ENCODE data around the gene PIK3R3.
A peak's percentile ranks its signal among the peaks of the same experiment; 100 is the strongest.

The PIK3R3 gene

DNA sequence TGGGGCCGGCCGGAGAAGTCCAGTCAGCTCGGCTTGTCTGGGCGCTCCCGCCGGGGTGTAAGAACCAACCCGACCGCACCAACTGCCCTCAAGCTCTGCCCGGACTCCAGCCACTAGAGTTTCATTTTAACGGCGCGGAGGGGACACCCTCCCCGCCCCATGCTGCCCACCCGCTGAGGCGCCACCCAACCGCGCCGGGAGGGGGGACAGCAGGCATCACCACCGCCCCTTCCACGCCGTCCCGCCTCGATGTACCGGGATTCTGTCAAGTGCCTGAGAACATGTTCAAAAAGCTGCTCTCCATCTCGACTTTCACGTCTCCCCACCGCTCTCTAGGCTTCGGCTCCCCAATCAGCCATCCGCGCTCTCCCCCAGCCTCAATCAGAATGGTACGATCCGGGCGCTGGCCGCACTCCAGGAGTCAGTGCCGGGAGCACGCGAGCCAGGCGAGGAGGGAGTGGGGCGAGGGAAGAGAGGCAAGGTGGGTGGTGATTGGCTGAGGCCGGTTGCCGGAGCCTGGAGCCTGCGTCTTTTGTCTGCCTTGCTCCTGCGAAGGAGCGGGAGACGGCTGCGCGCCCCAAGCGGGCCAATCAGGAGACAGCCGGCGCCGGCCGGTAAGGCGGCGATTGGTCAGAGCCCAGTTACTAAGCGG is at the start of gene PIK3R3:
TSS of gene PIK3R3 (minus strand) at position 101 of the 652 bp plus-strand sequence. CDS start 677 bp downstream, outside the sequence.
- peak; percentile 99 for DNase-seq

DNA sequence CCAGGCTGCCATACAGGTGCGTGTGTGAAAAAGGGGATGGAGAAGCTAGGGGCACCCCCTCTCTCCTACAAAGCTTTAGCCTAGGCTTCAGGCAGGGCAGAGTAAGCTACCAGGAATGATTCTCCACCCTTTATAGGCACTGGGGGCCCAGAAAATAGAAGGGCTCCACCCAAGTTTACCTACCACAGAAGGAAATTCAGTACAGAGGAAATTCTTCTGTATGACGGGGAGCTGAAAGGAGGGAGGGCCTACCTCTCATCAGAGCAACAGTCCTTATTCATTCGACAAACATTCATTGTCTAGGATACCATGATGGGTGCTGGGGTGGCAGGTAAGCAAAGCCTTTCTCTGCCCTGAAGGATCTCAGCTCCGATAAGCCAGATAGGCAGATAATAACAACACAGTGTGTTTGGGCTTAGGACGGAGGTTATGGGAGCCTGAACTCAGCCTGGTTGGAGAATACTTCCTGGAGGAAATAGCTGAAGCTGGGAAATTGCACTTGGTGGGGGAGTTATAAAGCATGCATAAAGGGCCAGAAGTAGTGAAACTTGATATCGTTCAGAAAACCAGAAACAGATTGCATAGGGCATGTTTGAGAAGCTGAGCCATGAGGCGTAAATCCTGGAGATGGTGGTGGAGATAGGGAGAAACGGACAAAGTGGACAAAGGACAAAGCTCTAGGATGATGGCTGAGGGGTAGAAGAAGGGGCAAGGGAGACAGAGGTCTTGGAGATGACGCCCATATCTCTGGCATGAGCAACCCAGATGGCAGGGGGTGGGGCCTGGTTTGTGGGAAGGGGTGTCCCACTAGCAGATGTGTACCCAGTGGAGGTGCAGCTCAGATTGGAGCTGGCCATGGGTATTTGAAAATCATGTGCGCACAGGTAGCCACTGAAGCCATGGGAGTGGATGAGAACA is 49.2 kb upstream of the PIK3R3 start:
- DNase-seq: no peak

DNA sequence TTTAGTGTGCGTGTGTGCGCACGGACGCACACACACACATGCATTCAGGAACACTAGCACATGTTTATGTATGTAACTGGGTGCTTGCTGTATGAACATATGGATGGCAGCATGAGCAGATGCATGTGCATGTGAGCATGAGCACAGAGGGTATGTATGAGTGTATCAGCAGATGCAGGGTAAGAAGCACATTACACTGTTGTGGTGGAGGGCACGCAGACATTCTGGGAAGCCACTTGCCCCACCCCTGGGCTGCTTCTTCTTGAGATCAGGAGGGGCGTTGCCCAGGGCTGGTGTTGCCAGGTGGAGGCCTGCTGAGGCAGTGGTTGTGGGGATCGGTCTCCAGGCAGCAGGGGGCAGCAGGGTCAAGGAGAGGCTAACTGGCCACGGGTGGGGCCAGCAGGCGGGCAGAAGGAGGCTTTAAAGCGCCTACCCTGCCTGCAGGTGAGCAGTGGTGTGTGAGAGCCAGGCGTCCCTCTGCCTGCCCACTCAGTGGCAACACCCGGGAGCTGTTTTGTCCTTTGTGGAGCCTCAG is 47.7 kb upstream of the PIK3R3 start:
- peak in 1 of 3 donors; percentile 45 for DNase-seq

DNA sequence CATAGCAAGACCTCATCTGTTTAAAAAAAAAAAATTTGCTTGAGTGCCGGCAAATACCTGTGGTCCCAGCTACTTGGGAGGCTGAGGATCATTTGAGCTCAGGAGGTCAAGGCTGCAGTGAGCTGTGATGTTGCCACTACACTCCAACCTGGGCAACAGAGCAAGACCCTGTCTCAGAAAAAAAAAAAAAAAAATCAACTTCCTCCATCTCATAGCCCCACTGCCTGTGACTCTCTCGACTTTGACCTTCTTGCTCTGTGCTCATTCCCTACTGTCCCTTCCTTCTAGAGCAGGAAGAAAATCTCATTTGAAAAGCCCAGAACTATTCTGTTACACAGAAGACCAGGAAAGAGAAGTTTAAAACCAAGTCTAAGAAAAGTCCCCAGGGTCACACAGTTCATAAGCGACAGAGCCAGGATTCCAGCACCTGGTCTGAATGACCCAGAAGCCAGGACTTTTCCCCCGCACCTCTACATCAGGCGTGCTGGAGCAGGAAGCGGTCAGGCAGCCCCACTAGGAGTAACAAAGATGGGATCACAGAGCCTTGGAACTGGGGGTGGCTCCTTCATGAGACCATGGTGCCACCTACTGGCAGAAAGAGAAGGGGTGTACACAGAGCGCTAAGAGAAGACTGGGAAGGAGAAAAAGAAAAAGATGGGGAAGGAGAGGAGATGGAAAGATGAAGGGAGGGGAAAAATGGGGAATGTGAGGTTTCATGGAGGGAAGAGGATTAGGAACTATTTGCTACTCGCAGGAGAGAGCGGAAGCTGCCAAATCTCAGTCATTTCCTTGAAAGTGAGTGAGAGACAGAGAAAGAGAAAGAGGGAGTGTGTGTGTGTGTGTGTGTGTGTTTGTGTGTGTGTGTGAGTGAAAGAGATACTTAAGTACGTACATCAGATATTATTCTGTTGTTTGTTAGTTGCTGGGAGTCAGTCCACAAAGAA is 47.0 kb upstream of the PIK3R3 start:
- peak; percentile 77 to 88 (median 88) for DNase-seq

DNA sequence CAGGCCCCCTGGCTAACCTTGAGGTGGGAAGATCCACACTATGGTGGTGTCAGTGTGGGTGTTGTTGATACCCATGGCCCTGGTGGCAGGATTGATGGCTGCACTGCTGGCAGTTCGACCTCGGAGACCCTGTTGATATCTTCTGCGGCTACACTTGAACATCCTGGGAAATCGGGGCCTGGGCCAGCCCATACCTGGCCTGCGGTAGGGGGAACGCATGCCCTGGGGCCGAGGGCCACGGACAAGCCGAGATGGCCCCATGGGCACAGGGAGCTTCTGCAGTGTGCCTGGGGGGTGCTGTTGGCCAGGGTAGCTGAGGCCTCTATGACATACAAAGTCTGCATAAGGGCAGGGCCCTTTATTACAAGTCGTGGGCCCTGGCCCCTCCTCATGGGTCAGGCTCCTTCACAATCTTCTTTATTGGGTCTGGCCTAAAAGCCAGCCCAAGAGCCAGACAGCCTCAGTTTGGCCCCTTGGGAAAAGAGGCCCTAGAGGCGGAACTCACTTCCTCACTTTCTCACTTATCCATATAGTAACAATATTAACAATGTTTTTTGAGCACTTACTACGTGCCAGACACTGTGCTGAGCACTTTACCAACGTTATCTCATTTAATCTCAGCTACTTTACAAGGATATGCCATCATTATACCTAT is 43.9 kb upstream of the PIK3R3 start, which contains the start of gene P3R3URF:
TSS of gene P3R3URF (minus strand) at position 278 of the 655 bp plus-strand sequence. CDS start at position 261, 17 bp downstream.
- DNase-seq: no peak

DNA sequence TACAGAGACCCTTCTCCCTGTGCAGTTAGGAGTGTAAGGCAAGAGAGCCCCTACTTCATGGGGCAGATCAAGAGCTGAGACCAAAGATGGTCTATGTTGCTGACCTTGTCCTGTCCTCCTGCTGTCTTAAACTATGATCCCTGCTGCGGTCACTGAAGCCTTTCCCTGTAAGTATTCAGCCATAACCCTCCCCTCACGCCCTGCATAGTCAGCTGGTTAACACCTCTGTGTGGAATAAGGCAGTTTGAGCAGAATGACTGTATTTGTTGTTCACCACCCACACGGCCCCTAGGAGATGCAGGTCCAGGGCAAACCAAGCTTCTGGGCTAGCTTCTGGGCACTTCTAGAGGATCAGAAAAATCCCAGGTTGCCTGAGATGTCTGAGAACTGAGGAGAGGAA is 42.8 kb upstream of the PIK3R3 start:
- DNase-seq: peak in 2 of 3 donors; percentile 35 to 39

DNA sequence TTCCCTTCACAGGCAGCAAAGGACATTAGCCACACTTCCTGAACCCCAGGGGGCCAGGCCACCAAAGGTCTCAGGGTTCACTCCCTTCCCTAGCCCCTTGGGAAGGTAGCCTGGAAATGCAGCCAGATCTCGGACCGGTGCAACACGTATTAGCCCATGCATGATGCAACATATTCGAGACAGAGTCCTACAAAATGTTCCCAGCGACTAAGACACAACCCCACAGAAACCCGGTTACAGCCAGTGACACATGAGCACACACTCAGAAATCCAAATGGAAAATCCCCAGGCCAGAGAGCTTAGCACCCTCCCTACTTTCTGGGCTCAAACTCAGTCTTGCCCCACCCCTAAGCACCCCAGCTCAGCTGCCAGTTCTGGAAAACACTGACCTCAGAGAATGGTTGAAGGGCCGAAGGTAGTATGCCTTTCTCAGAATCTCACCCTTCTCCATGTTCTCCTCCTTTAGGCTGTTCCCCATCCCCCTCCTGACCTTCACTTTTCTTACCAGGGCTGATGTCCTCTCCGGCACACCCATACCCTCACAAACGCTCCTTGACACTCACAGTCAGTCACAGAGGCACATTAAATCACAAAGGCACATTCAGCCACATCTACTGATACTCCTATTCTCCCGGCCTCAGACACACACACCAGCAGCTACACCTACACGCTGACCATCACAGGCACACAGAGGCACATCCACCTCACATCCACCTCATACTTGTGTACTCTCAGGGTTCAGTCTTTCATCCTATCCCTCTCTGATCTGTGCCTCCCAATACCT is 42.2 kb upstream of the PIK3R3 start, which contains the start of gene TSPAN1:
TSS of gene TSPAN1 (plus strand) at position 640 of the 784 bp plus-strand sequence. CDS start 6,021 bp downstream, outside the sequence.
- DNase-seq: peak; percentile 31 to 49 (median 41)

DNA sequence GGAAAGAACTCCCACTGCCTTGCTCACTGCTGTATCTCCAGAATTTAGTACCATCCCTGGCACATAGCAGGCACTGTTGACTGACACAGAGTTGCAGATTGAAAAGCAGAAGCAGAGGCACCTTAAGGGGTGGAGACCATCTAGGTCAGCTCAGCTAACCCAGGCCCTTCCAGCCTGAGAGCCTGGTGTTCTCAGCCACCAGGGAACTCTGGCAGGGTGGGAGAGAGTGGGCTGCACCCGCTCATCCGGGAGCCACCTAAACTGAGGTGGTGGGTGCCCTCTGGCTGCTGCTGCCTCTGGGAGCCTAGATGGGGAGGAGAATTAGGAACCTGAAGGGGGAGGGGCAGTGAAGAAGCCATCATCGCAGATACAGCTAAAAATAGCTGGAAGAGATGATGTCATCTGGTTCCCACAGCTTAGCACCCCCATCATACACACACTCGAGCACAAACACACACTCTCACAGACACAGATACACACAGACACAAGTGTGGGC is 41.0 kb upstream of the PIK3R3 start:
- no peak for DNase-seq

DNA sequence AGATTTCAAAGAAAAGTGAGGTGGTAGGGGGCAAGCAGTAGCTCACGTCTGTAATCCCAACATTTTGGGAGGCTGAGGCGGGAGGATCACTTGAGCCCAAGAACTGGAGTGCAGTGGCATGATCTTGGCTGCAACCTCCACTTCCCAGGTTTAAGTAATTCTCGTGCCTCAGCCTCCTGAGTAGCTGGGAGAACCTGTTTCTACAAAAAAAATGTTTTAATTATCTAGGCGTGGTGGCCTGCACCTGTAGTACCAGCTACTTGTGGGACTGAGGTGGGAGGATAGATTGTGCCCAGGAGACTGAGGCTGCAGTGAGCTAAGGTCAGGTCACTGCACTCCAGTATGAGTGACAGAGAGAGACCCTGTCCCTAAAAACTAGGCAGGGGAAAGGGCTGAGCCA is 39.9 kb upstream of the PIK3R3 start:
- DNase-seq: no peak

DNA sequence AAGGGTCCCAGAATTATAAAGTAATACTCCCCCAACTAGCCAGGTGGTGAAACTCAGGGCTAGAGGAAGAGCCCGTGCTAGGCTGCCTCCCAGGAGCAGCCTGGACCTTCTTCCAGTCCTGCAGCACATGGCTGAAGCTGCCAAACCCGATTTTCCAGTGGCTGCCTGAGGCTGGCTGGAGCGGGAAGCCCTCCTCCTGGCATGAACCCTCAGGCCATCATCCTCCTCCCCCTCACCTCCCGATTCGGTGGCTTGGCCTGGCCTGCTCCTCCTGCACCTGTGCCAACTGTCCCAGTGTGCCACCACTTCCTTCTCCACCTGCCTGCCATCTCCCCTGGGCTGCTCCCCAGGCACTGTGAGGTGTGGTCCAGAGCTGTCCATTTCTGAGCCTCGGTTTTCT is 39.4 kb upstream of the PIK3R3 start:
- no peak for DNase-seq

DNA sequence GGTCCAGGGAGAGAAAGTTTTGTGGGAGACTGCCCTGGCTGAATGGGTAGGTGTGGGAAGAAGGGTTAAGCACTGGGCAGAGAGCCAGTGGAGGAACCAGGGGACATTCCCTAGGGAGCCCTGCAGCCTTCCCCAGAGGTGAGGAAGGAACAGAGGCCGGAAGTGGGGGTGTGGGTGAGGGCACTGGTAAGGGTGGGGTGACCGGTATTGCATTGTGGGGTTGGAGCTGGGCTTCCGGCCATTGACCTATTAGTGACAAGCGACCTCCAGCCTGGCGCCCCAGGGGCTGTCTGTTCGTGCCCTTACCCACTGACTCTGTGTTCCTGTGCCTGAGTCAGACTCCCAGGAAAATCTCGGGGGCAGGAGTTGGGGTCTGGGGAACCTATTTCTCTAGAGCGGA is 38.9 kb upstream of the PIK3R3 start:
- DNase-seq: no peak

DNA sequence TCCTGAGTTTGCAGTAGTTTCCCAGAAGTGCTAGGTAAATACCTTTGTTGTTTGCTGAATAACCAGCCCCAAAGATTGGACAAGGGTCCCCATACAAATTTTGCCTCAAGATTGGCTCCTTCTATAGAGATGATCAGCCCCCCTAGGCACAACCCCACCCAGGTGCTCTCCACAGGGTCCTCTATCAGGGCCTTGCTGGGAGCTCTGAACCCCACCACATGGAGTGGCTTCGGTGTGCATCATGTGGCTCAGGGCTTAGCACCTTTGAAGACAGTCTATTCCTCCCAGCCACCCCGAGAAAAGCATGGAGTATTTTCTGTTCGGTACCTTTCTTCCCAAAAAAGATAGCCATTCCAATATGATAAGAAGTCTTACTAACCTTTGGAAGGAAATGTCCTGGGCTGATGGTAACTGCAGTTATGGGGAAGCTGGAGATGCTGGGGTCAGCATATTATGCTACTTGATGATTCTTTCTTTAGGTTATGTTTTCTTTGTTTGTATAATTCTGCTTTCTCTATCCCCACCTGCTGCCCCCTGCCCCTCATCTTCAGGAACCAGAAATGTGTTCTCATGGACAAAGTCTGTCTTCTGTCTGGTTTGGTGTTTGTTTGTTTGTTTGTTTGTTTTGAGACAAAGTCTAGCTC is 37.5 kb upstream of the PIK3R3 start:
- DNase-seq: no peak

DNA sequence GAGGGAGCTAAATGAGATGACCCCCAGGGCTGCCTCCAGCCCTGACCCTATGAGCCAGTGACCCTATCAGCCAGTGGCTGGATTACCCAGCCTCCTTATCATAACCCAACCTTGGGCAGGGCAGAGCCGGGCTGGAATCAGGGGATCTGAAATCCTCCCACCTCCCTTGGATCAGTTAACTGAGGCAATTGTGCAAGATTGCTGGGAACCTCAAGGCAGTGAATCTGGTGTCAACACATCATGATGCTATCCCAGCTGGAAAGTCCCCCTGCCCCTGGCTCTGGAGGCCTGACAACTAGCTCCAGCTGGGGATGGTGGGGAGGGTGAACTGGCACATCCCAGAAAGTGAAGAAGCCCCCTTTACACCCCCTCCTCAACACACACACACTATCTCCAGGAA is 36.0 kb upstream of the PIK3R3 start:
- DNase-seq: peak; percentile 40 to 61 (median 59)

DNA sequence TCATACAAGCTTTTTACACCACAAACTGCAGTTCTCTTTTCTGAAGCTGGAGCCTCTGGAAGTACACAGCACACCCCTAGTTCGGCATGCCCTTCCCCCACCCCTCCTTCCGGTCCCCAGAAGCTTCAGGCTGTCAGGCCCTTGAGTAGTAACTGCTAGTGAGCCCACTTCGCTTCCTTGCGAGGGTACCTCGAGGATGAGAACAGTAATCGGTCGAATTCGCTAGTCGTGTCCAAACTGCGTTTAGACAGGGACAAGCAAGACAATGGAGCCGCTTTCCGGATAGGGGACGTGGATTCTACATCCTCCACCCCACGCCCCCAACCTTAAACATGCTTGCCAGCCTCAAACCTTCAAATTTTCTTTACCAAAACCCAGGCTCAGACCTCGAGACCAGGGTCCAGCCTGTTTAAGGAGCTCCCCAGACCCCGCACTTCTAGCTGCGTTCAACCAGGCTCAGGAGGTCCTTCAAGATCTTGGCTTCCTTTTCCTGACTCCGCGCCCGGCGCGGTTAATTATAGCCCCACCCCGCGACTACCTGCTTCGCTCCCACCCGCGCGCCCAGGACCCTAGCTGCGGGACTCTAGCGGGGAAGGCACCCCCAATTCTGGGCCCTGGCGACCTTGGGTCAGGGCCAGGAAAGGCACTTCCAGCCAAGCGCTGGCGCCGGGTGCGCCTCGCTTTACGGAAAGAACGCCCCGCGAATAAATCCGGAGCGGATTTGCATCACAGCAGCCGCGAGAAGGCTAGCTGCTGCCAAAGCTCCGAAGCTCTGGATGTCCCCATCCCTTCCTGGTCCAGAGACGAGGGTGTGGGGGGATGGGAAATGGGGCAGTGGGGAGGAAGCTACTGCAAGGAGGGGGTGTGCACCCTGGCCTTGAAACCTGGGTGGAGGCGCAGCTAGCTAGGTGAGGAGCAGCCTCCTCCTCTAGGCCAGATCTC is 34.4 kb upstream of the PIK3R3 start:
- DNase-seq: peak in 1 of 3 donors; percentile 26

DNA sequence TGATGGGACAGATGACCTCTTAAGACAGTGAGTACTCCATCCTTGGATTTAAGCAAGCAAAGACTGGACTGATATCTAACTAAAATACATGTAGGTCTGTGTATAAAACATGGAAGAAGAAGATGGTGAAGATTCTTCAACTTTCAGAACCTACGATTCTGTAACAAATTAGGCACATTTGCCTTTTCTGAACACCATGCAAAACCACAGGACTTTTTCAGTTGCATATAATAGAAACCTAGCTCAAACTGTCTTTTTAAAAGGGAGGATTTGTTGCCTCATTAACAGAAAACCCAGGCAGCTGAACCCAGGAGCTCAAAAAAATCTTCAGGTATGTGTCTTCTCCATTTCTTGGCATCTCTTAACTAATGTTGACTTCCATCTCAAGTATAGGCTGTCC is 27.8 kb upstream of the PIK3R3 start:
- no peak for DNase-seq

DNA sequence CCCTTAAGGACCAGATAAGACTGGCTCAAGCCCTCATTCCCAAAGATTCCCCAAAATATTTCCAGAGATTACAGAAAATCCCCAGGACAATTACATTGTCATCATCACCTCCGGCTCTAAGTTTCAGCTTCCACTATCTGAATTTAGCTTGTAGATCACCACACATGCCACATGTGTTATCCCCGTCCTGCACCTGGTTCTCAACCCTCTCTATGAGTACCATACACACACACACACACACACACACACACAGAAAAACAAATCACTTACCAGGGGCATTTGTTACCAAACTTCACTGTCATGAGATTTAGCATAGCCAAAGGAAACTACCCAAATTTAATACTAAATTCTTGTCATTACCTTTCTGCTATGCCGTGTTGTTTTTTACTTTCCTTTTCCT is 27.1 kb upstream of the PIK3R3 start:
- no peak for DNase-seq

DNA sequence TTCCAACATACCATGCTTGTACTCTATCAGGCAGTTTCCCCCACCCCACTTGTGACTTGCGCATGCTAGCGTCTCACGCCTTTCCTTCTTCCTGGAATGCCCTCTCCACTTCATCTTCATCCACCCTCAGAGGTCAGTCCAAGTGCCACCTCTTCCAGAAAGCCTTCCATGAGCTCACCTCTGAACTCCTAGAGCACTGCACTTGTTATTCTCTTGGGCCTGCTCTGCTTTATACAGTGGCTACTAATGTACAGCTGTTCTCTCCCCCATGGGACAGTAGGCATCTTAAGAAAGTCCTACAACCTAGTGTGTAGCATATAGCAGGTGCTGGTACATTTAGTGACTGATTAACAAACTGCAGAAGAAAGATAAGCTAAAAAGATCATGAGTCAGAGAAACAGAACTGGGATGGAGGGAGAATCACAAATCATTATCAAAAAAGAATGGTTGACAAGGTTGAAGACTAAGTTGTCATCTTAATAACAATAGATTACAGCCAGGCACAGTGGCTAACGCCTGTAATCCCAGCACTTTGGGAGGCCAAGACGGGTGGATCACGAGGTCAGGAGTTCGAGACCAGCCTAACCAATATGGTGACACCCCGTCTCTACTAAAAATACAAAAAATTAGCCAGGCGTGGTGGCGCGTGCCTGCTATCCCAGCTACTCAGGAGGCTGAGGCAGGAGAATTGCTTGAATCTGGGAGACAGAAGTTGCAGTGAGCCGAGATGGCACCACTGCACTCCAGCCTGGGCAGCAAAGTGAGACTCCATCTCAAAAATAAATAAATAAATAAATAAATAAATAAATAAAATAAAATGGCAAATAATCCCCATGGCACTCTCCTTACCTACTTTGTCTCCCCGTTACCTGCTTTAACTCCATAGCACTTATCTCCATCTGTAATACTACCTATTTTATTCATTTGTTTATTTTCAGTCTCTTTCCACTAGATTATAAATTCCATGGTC is 26.2 kb upstream of the PIK3R3 start:
- no peak for DNase-seq

DNA sequence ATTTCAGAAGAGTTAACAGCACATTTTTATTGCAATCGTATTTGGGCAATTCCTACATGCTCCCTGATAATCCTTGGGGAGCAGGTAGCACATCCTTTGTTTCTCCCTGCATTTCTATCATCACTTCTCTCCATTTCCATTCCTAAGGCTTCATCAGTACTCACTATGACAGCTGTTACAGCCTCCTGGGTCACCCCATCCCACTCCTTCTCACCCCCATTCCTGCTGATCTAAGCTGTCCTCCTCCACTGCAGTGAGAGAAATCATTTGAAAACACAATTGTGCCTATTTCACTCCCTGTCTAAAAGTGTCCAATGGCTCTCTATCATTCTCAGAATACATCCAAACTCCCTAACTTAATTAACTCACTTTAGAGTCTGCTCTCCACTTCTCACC is 25.5 kb upstream of the PIK3R3 start:
- DNase-seq: no peak

All from suppressor macrophage treated with lipopolysaccharide for 1 hour (primary cell).